GM19023 (cell line): ENCODE results near the gene SLC33A1.
"Not testable (repeated sequence)": the region's sequence is repeated elsewhere in the genome, so short reads cannot be mapped to it uniquely, and the experiment has no call there.

Experiments
- ATAC-seq: cut with Tn5 transposase; IDR thresholded peaks from one replicate; pipeline ENCODE4 v1.9.1; 2021; ENCODE audit warnings: mild to moderate bottlenecking, moderate library complexity; ENCODE audit not compliant: unreplicated experiment

Gene SLC33A1

GRCh38 chr3:155862290-155862982, 8.2 kb upstream of the SLC33A1 start:
- not testable (repeated sequence) for ATAC-seq

- no peak for ATAC-seq
Measured at GRCh38 chr3:155861476-155862183, 7.4 kb upstream of the SLC33A1 start.

- ATAC-seq: not testable (repeated sequence)
Measured at GRCh38 chr3:155860424-155860823, 6.2 kb upstream of the SLC33A1 start.

DNA sequence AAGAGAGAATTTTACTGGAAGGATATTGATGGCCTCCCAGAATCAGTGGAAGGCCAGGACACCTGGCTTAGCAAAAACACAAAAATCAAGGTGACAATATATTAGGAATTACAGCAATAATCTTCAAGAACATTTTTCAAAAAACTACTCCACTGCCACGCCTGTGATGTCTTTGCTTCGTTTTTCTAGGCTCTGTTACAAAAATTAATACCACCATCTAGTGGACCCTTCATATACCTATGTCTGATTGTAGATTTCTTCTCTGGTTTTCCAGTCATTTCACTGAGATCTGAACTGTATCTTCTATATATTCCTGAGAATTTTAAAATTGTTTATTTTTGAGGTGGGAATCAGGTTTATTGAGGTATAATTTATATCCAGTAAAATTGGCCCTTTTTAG, 5.6 kb upstream of the SLC33A1 start:
- no peak for ATAC-seq

GRCh38 chr3:155853214-155854140, 750 bp downstream of the SLC33A1 start:
- peak; percentile 12 for ATAC-seq

GRCh38 chr3:155852341-155852740, 1.9 kb downstream of the SLC33A1 start:
- no peak for ATAC-seq

DNA sequence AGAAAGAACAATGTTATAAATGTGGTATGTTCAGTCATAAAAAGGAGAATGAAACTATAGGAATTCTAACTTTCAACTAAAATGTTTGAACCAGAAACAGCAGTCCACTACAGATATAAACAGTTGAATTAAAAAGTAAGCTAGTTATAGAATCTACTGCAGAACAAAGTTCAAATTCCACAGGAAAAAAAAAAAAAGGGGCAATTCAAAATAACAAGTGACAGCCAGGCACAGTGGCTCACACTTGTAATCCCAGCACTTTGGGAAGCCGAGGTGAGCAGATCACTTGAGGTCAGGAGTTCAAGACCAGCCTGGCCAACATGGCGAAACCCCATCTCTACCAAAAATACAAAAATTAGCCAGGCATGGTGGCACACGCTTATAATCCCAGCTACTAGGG, 4.8 kb downstream of the SLC33A1 start:
- not testable (repeated sequence) for ATAC-seq

GRCh38 chr3:155847993-155848392, 6.2 kb downstream of the SLC33A1 start:
- ATAC-seq: no peak

- no peak for ATAC-seq
Measured at GRCh38 chr3:155846119-155846518, 8.1 kb downstream of the SLC33A1 start.

DNA sequence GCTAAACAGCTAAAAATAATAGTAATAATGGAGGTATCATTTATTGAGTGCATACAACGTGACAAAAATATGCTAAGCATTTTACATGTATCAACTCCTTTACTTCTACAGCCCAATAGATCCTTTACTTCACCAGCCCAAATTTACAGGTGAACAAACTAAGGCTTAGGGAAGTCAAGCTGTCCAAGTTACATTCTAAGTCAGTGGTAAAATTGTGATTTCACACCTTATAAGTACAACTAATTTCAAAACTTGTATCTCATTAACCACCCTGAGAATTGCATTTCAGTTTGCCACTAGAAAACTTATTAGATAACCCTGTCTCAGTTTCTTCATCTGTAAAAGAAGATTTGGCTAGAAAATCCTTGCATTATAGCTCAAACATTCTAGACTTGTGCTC, 10.7 kb downstream of the SLC33A1 start:
- no peak for ATAC-seq

- no peak for ATAC-seq
Measured at GRCh38 chr3:155835341-155836071, 18.7 kb downstream of the SLC33A1 start.

GRCh38 chr3:155828490-155829098, 25.6 kb downstream of the SLC33A1 start:
- not testable (repeated sequence) for ATAC-seq

- ATAC-seq: no peak
Measured at GRCh38 chr3:155815030-155815545, 39.1 kb downstream of the SLC33A1 start.

DNA sequence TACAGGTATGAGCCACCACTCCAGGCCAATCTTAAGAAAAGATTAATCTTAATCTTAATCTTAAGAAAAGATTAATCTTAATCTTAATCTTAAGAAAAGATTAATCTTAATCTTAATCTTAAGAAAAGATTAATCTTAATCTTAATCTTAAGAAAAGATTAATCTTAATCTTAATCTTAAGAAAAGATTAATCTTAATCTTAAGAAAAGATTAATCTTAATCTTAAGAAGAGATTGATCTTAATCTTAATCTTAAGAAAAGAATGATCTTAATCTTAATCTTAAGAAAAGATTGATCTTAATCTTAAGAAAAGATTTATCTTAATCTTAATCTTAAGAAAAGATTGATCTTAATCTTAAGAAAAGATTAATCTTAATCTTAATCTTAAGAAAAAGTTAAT, 41.0 kb downstream of the SLC33A1 start:
- ATAC-seq: not testable (repeated sequence)

- ATAC-seq: no peak
Measured at GRCh38 chr3:155809181-155809580, 45.0 kb downstream of the SLC33A1 start.

DNA sequence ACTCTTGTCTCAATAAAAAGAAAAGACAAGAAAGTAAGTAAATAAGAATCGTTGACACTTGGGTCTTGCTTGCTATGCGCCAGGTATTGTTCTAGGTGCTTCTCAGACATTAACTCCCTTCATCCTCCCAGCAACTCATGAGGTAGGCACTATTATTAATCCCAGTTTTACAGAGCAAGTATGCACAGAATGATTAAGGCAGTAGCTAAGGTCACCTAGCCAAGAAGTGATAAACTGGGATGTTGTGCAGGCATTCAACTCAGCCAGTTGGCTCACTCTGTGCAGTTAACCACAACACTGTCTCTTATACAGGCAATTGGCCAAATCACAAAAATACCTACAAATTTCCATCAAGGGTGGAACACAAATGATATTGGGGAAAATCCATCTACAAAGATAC, 46.4 kb downstream of the SLC33A1 start:
- ATAC-seq: no peak

DNA sequence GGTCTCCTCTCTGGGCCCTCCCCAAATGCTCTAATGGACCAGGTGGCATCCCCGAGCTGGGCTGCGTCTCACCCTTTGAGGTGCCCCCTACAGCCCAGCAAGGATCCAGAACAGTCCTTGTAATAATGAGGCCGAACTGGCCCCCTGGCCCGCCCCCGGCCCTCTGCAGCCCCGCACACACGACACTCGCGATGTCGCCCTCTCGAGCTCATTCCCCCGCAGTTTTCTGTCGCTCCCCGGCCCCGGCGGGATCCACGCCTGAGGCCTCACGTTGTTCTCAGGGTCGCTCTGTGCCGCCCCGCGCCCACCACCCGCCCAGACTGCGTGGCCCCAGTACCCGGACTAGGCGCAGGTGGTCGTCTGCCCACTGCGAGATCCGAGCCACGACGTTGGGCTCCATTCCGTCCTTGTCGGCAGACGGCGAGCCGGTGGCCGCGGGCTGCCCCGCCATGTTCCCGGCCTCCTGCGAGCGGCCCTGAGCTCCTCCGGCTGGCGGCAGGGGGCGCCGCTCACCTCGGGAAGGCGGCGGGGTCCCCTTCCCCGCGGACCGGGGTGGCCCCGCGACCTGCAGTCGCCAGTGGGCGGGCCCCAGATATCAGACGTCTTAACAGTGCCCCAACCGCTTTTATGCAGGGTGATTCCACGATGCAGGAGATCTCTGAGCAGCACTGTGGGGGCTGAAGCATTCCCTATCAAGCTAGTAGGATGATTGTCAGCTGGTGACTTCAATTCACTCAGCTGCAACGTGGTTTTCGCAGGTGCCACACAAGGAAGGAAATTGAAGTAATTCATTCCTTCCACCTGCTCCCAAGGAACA, 48.2 kb downstream of the SLC33A1 start, which contains the start of gene C3orf33:
TSS of gene C3orf33 (minus strand) at position 477 of the 817 bp plus-strand sequence. CDS start at position 451, 26 bp downstream.
- peak; percentile 98 for ATAC-seq

DNA sequence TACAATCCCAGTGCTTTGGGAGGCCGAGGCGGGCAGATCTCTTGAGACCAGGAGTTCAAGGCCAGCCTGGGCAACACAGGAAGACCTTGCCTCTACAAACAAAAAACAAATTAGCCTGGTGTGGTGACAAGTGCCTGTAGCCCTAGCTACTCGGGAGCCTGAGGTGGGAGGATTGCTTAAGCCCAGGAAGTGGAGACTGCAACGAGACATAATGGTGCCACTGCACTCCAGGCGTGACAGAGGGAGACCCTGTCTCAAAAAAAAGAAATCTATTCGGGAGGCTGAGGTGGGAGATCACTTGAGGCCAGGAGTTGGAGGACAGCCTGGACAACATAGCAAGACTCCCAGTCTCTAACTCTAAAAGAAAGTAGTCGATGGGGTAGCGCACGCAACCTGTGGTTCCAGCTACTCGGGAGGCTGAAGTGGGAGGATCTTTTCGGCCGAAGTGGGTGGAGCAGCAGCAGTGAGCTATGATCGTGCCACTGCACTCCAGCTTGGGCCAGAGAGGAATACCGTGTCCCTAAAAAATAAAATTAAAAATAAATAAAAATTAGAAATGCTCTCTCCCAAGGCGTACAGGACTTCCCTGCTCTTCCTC, 48.9 kb downstream of the SLC33A1 start:
- ATAC-seq: peak; percentile 12

GRCh38 chr3:155804323-155804722, 49.9 kb downstream of the SLC33A1 start:
- no peak for ATAC-seq
